Measurements from ENCODE around the gene MYL12B.
"Not testable (repeated sequence)": the region's sequence is repeated elsewhere in the genome, so short reads cannot be mapped to it uniquely, and the experiment has no call there.

Gene MYL12B

GRCh38 chr18:3269241-3269913 lies 7.4 kb downstream of the MYL12B start:
- H3K9me3 ChIP-seq (ENCODE audit: control insufficient read depth, insufficient read depth, low read length) = no peaks in the 10 kb centered on the region
- H3K4me3 ChIP-seq (ENCODE audit: low read depth, low read length) = no peak overlapping the region
- H3K9ac ChIP-seq (ENCODE audit: low read depth, low read length) = no peak overlapping the region
- H3K27me3 ChIP-seq (ENCODE audit: control insufficient read depth, insufficient read depth, low read length) = no peaks in the 10 kb centered on the region
- H3K36me3 ChIP-seq (ENCODE audit: control insufficient read depth, insufficient read depth, low read length) = no peaks in the 10 kb centered on the region
- H3K4me1 ChIP-seq (ENCODE audit: control insufficient read depth, insufficient read depth, low read length) = peaks cover 11% of the 10 kb centered on the region

- Histone ChIP-seq H3K27me3 (ENCODE audit: control insufficient read depth, insufficient read depth, low read length) (no peaks in the 10 kb centered on the region), H3K4me3 (ENCODE audit: low read depth, low read length) (no peak overlapping the region), H3K4me1 (ENCODE audit: control insufficient read depth, insufficient read depth, low read length) (peaks cover 11% of the 10 kb centered on the region), H3K9me3 (ENCODE audit: control insufficient read depth, insufficient read depth, low read length) (no peaks in the 10 kb centered on the region), H3K9ac (ENCODE audit: low read depth, low read length) (no peak overlapping the region), H3K36me3 (ENCODE audit: control insufficient read depth, insufficient read depth, low read length) (no peaks in the 10 kb centered on the region)
Observed at GRCh38 chr18:3269914-3270299, 8.0 kb downstream of the MYL12B start.

- H3K36me3 ChIP-seq (ENCODE audit: control insufficient read depth, insufficient read depth, low read length) = no peaks in the 10 kb centered on the region
- peaks cover 5% of the 10 kb centered on the region for H3K4me1 ChIP-seq (ENCODE audit: control insufficient read depth, insufficient read depth, low read length)
- no peak overlapping the region for H3K4me3 ChIP-seq (ENCODE audit: low read depth, low read length)
- no peak overlapping the region for H3K9ac ChIP-seq (ENCODE audit: low read depth, low read length)
- H3K27me3 ChIP-seq (ENCODE audit: control insufficient read depth, insufficient read depth, low read length) = no peaks in the 10 kb centered on the region
- no peaks in the 10 kb centered on the region for H3K9me3 ChIP-seq (ENCODE audit: control insufficient read depth, insufficient read depth, low read length)
Observed at GRCh38 chr18:3273042-3273441, 11.1 kb downstream of the MYL12B start.

GRCh38 chr18:3277643-3278213 lies 15.8 kb downstream of the MYL12B start:
- H3K9ac ChIP-seq (ENCODE audit: low read depth, low read length); H3K4me3 ChIP-seq (ENCODE audit: low read depth, low read length); H3K9me3 ChIP-seq (ENCODE audit: control insufficient read depth, insufficient read depth, low read length); H3K27me3 ChIP-seq (ENCODE audit: control insufficient read depth, insufficient read depth, low read length); H3K36me3 ChIP-seq (ENCODE audit: control insufficient read depth, insufficient read depth, low read length); H3K4me1 ChIP-seq (ENCODE audit: control insufficient read depth, insufficient read depth, low read length): not testable (repeated sequence)

- Histone ChIP-seq H3K9me3 (ENCODE audit: control insufficient read depth, insufficient read depth, low read length) (no peaks in the 10 kb centered on the region), H3K9ac (ENCODE audit: low read depth, low read length) (no peak overlapping the region), H3K27me3 (ENCODE audit: control insufficient read depth, insufficient read depth, low read length) (no peaks in the 10 kb centered on the region), H3K4me3 (ENCODE audit: low read depth, low read length) (no peak overlapping the region), H3K36me3 (ENCODE audit: control insufficient read depth, insufficient read depth, low read length) (no peaks in the 10 kb centered on the region), H3K4me1 (ENCODE audit: control insufficient read depth, insufficient read depth, low read length) (peaks cover 9% of the 10 kb centered on the region)
Observed at GRCh38 chr18:3279201-3280185, 17.6 kb downstream of the MYL12B start.

GRCh38 chr18:3281456-3282400 lies 19.8 kb downstream of the MYL12B start:
- Histone ChIP-seq H3K27me3 (ENCODE audit: control insufficient read depth, insufficient read depth, low read length) (no peaks in the 10 kb centered on the region), H3K4me3 (ENCODE audit: low read depth, low read length) (no peak overlapping the region), H3K36me3 (ENCODE audit: control insufficient read depth, insufficient read depth, low read length) (no peaks in the 10 kb centered on the region), H3K4me1 (ENCODE audit: control insufficient read depth, insufficient read depth, low read length) (peaks cover 9% of the 10 kb centered on the region), H3K9ac (ENCODE audit: low read depth, low read length) (no peak overlapping the region), H3K9me3 (ENCODE audit: control insufficient read depth, insufficient read depth, low read length) (no peaks in the 10 kb centered on the region)

GRCh38 chr18:3283253-3283863 lies 21.4 kb downstream of the MYL12B start:
- H3K27me3 ChIP-seq (ENCODE audit: control insufficient read depth, insufficient read depth, low read length) = no peaks in the 10 kb centered on the region
- no peak overlapping the region for H3K9ac ChIP-seq (ENCODE audit: low read depth, low read length)
- H3K4me1 ChIP-seq (ENCODE audit: control insufficient read depth, insufficient read depth, low read length) = peaks cover 9% of the 10 kb centered on the region
- no peaks in the 10 kb centered on the region for H3K36me3 ChIP-seq (ENCODE audit: control insufficient read depth, insufficient read depth, low read length)
- H3K9me3 ChIP-seq (ENCODE audit: control insufficient read depth, insufficient read depth, low read length) = no peaks in the 10 kb centered on the region
- no peak overlapping the region for H3K4me3 ChIP-seq (ENCODE audit: low read depth, low read length)

GRCh38 chr18:3283908-3284307 lies 22.0 kb downstream of the MYL12B start:
- Histone ChIP-seq H3K9ac (ENCODE audit: low read depth, low read length) (no peak overlapping the region), H3K4me3 (ENCODE audit: low read depth, low read length) (no peak overlapping the region)

GRCh38 chr18:3284501-3284900 lies 22.6 kb downstream of the MYL12B start:
- no peaks in the 10 kb centered on the region for H3K36me3 ChIP-seq (ENCODE audit: control insufficient read depth, insufficient read depth, low read length)
- no peak overlapping the region for H3K4me3 ChIP-seq (ENCODE audit: low read depth, low read length)
- no peaks in the 10 kb centered on the region for H3K27me3 ChIP-seq (ENCODE audit: control insufficient read depth, insufficient read depth, low read length)
- peaks cover 6% of the 10 kb centered on the region for H3K4me1 ChIP-seq (ENCODE audit: control insufficient read depth, insufficient read depth, low read length)
- H3K9ac ChIP-seq (ENCODE audit: low read depth, low read length) = no peak overlapping the region
- H3K9me3 ChIP-seq (ENCODE audit: control insufficient read depth, insufficient read depth, low read length) = no peaks in the 10 kb centered on the region

More at GRCh38 chr18:3283908-3284307, 22.0 kb downstream of the MYL12B start:
- Histone ChIP-seq H3K9me3 (ENCODE audit: control insufficient read depth, insufficient read depth, low read length) (no peaks in the 10 kb centered on the region), H3K4me1 (ENCODE audit: control insufficient read depth, insufficient read depth, low read length) (peaks cover 8% of the 10 kb centered on the region), H3K36me3 (ENCODE audit: control insufficient read depth, insufficient read depth, low read length) (no peaks in the 10 kb centered on the region), H3K27me3 (ENCODE audit: control insufficient read depth, insufficient read depth, low read length) (no peaks in the 10 kb centered on the region)

- Histone ChIP-seq H3K9ac (ENCODE audit: low read depth, low read length) (no peak overlapping the region), H3K36me3 (ENCODE audit: control insufficient read depth, insufficient read depth, low read length) (no peaks in the 10 kb centered on the region)
Observed at GRCh38 chr18:3286159-3286558, 24.2 kb downstream of the MYL12B start.

More at GRCh38 chr18:3286159-3286558, 24.2 kb downstream of the MYL12B start:
- Histone ChIP-seq H3K9me3 (ENCODE audit: control insufficient read depth, insufficient read depth, low read length) (no peaks in the 10 kb centered on the region), H3K27me3 (ENCODE audit: control insufficient read depth, insufficient read depth, low read length) (no peaks in the 10 kb centered on the region), H3K4me3 (ENCODE audit: low read depth, low read length) (no peak overlapping the region), H3K4me1 (ENCODE audit: control insufficient read depth, insufficient read depth, low read length) (peaks cover 6% of the 10 kb centered on the region)

All from iPS-15b (cell line).